Germinal center (tissue), 1 donor: Measurements from ENCODE around the gene ITGA2.

Experiments used
- DNase-seq: peaks from one replicate; pipeline ENCODE4 v3.0.0; 2012; ENCODE audit warnings: mixed read lengths, low spot score

ITGA2 gene

GRCh38 chr5:52988335-52989024 is 672 bp upstream of the ITGA2 start:
- no peak for DNase-seq

DNA sequence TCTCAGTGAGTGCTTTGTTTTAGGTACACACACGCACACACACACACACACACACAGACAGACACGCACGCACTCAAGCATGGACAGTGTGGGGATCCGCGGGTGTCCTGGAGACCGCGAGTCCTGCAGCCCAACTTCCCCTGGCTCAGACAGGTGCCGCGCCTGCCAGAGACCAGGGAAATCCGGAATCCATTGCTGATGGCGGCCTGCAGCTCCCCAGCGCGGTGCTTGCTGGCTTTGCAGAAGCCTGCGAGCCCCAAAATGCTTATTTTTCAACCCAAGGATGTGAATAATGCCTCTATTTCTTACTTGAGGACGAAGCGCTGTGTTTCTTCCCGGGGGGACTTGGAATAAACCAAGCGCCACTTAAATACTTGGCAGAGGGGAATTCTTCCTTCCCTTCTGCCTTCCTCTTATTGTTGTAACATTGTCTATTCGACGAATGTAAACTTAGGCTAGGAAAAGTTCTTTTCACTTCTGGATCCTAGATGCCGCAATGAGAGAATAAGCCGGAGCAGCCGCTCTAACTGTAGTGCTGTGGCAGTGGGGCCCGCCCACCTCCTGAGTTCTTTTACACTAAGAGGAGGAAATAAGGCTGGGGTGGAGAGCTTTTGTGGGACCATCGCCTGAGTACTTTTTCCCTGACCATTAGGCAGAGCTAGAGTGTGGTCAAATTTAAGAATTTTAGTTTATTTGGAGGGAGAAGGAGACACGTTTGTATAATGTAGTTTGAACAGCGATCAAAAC is 802 bp downstream of the ITGA2 start:
- DNase-seq = peak; percentile 11

GRCh38 chr5:52990528-52990925 is 1.4 kb downstream of the ITGA2 start:
- no peak for DNase-seq

- DNase-seq = no peak
These were observed 4.2 kb downstream of the ITGA2 start for GRCh38 chr5:52993367-52993766.

GRCh38 chr5:52994266-52994665 is 5.1 kb downstream of the ITGA2 start:
- no peak for DNase-seq

GRCh38 chr5:52995095-52995494 is 5.9 kb downstream of the ITGA2 start:
- DNase-seq = no peak

- DNase-seq = no peak
These were observed 6.8 kb downstream of the ITGA2 start for GRCh38 chr5:52995914-52996313.

DNA sequence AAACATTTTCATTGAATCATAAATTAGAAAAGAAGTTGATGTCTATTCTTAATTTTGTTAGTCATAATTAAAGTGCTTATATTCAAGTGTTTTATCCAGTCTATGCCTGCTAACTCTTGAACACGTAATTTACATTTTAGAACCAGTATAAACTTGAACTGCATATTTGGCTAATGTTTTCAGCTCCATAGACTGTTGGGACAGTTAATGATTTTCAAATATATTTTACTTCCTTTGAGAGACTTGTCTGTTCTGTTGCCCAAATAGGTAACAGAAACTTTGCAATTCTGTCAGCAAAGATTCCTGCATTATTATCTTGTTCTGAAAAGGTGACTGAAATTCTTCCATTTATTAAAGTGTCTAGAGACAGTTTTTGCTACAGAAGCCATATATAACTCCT is 7.8 kb downstream of the ITGA2 start:
- DNase-seq = no peak

- no peak for DNase-seq
These were observed 8.3 kb downstream of the ITGA2 start for GRCh38 chr5:52997424-52997823.

GRCh38 chr5:52998552-52999313 is 9.6 kb downstream of the ITGA2 start:
- DNase-seq = no peak

- no peak for DNase-seq
These were observed 10.3 kb downstream of the ITGA2 start for GRCh38 chr5:52999344-52999949.

GRCh38 chr5:53001541-53001940 is 12.4 kb downstream of the ITGA2 start:
- no peak for DNase-seq

DNA sequence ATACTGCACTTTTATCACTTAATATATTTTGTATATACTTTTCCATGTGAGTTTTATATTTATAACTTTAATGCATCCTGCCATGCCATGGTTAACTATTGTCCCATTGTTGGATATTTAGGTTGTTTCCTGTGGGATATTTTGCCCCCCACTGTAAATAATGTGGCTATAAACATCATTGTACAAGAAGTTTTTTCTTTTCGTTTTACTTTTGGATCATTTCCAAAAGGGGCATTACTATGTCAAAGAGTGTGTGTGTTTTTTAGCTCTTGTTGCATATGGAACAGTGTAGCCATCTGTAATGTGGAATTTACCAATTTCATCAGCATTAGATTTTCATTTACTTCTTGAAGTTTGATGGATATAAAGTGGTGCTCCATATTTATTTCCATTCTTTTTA is 13.3 kb downstream of the ITGA2 start:
- no peak for DNase-seq

DNA sequence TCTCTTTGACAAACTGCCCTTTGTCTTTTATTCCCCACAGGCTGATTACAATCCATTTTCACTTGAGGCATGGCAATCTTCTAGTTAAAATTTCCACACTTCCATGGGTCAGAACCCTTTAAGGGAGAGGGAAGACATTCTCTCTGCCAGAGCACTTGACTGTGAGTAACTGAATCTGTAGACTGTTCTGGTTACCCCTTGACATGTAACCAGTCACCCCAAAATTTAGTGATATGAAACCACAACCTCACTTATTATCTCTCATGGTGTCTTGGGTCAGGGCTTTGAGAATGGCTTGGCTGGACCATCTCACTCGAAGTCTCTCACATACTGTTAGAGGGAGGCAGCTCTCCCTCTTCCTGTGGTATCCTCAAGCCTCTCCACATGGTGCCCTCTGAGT is 14.0 kb downstream of the ITGA2 start:
- DNase-seq = no peak

DNA sequence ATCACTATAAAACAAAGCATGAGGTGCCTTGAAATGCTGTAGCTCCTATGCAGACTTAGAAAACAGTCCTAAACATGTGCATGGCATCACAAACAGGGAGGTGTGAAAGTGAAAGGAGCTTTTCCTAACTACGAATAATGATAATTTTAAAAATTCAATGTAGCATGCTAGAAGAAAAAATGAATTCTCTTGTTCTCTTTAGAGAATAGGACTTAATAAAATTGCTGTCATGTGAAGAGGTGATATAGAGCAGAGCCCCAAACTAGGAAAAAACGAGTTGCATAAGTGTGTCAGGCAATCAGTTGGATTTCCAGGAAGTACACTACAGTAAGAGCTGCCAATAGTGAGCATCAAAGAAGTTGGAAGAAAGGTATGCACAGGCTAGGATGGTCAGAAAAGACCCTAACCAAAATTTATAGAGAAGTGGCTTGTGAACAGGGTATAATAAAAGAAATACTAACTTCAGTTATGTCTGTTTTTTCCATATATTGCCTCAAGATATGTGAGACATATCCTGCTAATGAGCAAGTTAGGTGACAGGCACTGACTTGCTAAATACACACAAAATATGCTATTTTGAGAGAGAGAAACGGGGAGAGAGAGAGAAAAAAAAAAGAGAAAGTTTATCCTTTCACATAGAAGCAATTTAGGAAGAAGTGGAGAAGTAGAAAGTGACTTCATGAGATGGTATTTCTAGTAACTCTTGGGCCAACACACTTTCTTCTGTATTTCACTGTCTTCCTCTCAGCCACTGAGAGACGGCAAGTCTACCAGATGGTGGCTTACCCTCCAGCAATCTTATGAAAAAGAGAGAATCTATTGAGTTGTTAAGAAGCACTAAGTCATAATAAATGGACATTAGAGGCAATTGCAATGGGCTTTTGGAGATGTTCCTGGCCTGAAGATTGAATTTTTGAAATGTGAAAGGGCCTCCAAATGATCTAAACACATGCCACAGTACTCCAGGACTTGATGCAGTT is 18.0 kb downstream of the ITGA2 start:
- no peak for DNase-seq

- no peak for DNase-seq
These were observed 19.6 kb downstream of the ITGA2 start for GRCh38 chr5:53008751-53009150.

GRCh38 chr5:53009816-53010215 is 20.7 kb downstream of the ITGA2 start:
- no peak for DNase-seq

DNA sequence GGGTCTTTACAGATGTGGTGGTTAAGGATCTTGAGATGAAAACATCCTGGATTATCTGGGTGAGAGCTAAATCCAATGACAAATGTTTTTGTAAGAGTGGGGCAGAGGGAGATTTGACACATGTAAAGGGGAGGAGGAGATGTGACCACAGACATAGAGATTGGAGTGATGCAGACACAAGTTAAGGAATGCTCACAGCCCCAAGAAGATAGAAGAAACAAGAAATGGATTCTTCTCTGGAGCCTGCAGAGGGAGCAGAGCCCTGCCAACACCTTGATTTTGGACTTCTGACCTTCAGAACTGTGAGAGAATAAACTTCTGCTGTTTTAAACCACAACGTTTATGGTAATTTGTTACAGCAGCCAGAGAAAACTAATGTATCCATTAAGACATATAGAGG is 21.7 kb downstream of the ITGA2 start:
- no peak for DNase-seq

DNA sequence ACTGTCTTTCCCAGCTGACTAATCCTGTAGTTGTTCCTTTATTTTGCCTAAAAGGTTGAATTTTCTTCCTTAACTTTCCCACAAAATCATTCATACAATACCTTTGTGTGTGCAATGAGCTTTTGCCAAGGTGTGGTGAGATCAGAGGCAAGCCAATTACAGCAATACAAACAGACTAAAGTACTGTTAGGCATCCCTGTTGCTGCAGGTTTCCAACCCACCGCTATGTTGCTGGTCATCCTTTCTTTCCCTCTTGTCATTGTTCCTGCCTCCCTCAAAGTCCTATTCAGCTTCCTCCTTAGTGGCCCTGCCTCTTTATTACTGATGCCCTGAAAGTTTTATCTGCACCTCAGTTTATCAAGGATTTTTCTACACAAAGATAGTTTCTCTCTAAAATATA is 22.1 kb downstream of the ITGA2 start:
- no peak for DNase-seq

DNA sequence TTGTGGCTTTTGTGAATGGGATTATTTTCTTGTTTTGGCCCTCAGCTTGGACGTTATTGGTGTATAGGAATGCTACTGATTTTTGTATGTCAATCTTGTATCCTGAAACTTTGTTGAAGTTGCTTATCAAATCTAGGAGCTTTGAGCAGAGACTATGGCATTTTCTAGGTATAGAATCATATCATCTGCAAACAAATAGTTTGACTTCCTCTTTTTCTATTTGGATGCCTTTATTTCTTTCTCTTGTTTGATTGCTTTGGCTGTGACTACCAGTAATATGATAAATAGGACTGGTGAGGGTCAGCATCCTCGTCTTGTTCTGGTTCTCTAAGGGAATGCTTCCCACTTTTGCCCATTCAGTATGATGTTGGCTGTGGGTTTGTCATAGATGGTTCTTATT is 24.7 kb downstream of the ITGA2 start:
- DNase-seq = no peak

DNA sequence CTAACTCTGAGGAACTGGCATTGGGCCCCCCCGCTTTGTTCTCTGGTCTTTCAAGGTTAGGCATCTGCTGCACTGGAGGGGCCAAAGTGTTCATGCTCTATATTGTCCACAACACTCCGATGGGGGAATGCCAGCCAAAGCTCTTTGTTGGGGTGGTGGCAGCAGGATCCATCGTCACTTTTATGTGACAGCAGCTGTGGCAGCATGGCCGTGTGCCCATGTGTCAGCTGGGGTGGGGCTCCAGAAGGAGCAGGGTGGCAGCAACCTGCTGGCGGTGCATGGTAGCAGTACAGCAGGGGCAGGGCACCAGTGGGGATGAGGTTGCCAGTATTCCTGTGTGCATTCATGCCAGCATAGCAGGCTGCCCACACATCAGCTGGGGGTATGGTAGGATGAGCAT is 28.2 kb downstream of the ITGA2 start:
- no peak for DNase-seq
